Middle frontal gyrus (tissue), 1 donor: ENCODE data around the gene SLC66A1.
"Not testable (repeated sequence)": the region's sequence is repeated elsewhere in the genome, so short reads cannot be mapped to it uniquely, and the experiment has no call there.

Source experiments
- DNase-seq: peaks from one replicate; pipeline ENCODE4 v3.0.0-alpha.2; 2015; ENCODE audit warnings: low spot score; ENCODE audit errors: extremely low spot score

SLC66A1 gene, protein sequence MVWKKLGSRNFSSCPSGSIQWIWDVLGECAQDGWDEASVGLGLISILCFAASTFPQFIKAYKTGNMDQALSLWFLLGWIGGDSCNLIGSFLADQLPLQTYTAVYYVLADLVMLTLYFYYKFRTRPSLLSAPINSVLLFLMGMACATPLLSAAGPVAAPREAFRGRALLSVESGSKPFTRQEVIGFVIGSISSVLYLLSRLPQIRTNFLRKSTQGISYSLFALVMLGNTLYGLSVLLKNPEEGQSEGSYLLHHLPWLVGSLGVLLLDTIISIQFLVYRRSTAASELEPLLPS

GRCh38 chr1:19311931-19312781 is at the start of gene SLC66A1, which contains the start of gene AKR7A2:
Gene SLC66A1 (plus strand): TSS chr1:19312326. CDS start chr1:19317678, 5,352 bp downstream.
Gene AKR7A2 (minus strand): TSS chr1:19312144. CDS start chr1:19312124, 20 bp downstream.
- DNase-seq, result peak; percentile 93

GRCh38 chr1:19262744-19263143 is 49.4 kb upstream of the SLC66A1 start:
- no peak for DNase-seq

- no peak for DNase-seq
Measured at GRCh38 chr1:19268445-19268844, 43.7 kb upstream of the SLC66A1 start.

- DNase-seq, result not testable (repeated sequence)
Measured at GRCh38 chr1:19269427-19270342, 42.4 kb upstream of the SLC66A1 start.

DNA sequence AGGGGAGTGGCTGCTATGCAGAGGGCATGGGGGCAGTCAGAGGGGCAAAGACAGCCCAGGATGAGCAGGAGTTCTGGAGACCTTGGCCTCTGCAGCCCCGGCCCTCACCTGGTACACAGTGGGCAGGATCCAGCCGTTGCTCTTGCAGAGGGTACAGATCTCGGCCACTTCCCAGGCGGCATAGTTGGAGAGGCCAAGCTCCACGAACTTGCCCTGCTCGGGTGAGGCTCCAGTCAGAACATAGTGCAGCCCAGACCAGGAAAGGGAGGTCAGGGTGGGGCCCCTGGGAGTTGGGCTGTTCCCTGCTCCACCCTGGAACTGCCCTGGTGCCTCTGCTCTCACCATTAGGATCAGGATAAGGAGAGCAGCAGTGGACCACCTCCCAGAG is 41.8 kb upstream of the SLC66A1 start:
- DNase-seq, result not testable (repeated sequence)

DNA sequence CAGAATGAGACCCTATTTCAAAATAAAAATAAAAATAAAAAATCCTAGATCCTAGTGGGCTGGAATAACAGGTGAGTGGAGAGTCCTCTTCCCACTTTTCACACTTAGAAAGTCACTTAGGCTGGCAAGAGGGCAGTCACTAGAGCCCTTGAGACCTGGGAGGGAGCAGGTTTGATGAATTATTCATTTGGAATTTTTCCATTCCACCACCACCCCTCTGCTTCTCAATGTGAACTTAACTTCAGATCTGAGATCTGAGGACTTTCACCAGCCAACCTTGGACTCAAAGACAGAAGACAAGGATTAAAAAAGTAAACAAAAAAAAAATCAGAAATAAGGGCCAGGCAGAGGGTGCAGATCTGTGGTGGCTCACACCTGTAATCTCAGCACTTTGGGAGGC is 40.1 kb upstream of the SLC66A1 start:
- no peak for DNase-seq

DNA sequence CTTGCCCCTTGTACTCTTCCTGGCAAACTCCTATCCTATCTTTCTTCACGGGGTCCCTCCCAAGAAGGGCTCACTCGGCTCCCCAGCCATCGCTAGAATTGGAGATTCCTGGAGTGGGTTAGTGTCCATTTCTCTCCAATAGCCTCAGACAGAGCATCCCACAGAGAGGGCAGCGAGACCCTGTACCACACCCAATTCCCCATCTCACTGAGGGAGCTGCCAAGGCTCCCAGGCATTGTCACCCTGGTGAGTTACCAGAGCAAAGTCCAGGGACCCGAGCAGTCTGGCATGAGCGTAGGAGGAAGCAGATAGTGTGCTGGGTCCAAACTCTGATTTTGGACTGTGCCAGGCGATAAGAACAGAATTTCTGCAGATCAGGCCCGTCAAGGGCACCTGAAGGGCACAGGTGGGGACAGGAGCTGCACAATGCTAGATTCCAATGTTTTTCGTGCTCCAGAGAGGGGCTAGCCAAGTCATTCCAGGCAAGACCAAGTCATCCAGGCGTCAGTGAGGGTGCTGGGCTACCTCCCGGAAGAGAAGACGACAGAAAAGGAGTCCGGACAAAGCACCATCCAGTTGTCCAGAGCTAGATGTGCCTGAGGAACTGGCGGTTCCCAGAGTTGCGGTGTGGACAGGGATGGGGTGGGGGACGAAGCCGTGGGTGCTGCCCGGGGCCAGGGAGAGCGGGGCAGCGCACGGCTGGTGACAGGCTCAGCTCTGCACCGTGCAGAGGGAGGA is 38.9 kb upstream of the SLC66A1 start:
- no peak for DNase-seq

DNA sequence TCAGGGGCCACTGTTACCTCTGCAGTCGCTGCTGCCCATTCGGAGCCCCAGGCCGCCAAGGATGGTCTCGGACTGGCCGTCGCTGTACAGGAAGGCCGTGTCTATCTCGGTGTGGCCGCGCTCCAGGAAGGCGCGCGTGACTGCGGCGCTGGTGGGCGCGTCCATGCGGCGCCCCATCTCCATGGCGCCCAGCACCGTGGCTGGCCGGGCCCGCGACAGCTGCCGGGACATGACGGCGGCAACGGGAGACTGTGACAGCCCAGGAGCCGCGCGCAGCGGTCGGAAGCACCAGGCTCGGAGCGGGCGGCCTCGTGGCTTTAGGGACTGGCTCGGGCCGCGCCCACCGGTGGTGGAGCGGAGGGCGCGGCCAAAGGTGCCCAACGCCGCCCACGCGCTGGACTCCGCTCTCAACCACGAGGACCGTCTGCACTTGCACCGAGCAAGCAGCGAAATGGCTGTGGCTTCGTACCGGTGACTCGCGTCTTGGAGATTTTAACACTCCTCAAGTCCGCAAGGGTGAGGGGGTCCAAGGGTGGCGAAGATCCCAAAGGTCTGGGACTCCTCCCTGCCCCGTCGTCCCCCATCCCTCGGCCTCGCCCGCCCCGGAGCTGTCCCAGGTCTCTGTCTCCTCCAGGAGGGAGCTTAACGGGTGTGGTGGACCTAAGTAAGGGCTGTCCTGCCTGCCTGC is 38.1 kb upstream of the SLC66A1 start:
- not testable (repeated sequence) for DNase-seq

- DNase-seq, result no peak
Measured at GRCh38 chr1:19274636-19275035, 37.5 kb upstream of the SLC66A1 start.

DNA sequence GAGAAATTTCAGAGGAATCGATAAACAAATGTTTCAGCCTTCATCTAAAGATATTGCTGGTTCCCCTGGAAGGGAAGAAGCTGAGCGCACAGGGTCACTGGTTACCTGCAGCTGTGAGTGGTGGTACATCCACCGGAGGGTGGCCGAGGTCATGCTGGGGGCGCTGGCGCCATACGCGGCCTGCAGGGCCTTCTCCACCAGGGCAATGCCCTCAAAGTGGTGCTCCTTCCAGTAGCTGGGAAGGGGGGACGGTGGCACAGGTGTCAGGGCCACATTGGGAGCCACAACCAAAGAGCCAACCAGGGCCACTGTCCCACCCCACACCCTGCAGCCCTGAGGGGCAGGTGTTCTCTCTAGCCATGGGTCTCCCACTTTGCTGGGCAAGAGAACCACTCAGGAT is 28.2 kb upstream of the SLC66A1 start:
- DNase-seq, result no peak

DNA sequence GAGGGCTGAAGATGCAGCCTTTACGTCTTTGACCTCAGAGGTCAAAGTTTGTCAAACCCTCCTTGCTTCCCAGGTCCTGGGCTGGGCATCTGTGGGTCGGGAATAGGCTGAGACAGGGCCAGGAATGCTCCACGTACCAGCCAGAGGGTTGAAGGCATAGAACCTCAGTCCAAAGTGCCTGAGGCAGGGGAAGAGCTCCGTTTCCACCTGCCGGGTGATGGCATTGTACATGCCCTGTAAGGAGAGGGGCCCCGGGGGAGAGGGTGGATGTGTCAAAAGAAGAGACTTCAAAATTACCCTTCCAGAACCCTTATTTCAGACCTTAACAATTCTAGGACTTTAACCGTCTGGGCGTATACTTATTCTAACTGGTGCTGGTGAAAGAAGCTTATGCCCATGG is 27.2 kb upstream of the SLC66A1 start:
- no peak for DNase-seq

DNA sequence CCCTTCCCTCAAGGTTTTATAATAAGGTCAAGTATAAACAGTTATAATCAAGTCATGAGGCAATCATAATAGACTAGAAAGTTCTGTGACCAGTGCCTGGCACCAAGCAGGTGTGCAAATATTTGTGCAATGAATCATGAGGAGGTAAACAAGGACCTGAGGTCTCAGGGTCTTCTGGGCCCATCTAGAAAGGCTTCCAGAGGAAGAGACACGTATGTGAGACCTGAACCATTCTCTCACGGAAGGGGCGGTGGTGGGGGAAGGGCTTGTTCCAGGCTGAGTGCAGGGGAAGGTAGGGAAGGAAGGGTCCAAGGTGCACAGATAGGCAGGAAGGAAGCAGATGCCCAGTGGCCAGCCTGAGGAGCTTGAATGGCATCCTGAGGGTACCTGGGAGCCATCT is 26.8 kb upstream of the SLC66A1 start:
- DNase-seq, result not testable (repeated sequence)

DNA sequence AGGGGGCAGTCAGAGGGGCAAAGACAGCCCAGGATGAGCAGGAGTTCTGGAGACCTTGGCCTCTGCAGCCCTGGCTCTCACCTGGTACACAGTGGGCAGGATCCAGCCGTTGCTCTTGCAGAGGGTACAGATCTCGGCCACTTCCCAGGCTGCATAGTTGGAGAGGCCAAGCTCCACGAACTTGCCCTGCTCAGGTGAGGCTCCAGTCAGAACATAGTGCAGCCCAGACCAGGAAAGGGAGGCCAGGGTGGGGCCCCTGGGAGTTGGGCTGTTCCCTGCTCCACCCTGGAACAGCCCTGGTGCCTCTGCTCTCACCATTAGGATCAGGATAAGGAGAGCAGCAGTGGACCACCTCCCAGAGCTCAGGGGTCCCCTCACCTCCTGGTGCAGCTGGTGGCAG is 26.3 kb upstream of the SLC66A1 start:
- not testable (repeated sequence) for DNase-seq

- no peak for DNase-seq
Measured at GRCh38 chr1:19287436-19288185, 24.5 kb upstream of the SLC66A1 start.

- not testable (repeated sequence) for DNase-seq
Measured at GRCh38 chr1:19288324-19289241, 23.5 kb upstream of the SLC66A1 start, which contains the start of gene AKR7A3. Gene AKR7A3 (minus strand): TSS chr1:19288770. CDS start chr1:19288709, 61 bp downstream.

DNA sequence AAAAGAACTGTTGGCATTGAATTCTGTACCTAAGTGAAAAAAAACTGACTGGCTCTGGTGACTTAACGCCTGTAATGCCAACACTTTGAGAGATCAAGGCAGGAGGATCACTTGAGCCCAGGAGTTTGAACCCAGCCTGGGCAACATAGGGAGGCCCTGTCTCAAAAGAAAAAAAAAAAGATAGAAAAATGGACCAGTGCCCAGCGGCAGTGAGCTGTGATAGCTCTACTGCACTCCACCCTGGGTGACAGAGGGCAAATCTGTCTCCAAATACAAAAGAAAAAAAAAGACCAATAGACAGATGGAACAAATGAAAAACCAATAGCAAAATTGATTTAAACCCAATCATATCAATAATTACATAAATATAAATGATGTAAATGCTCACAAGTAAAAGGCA is 22.9 kb upstream of the SLC66A1 start:
- DNase-seq, result no peak

- DNase-seq, result no peak
Measured at GRCh38 chr1:19294638-19295037, 17.5 kb upstream of the SLC66A1 start.

DNA sequence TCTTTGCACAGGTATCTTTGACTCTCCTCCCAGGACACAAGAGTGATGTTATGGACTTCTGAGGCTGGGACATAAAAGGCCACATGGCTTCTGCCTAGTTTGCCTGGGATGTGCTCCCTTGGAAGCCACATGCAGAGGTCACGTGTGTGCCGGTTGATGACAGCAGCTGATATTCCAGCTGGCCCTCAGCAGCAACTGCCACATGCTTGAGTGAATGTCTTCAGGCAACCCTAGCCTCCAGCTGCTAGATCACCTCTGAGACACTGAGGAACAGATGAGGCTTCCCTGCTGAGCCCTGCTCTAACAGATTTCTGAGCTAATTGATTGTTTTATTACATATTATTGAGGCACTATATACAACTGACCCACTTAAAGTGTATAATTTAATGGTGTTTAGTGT is 11.9 kb upstream of the SLC66A1 start:
- no peak for DNase-seq
